Spleen (tissue), 7 donors: Measurements from ENCODE around the gene OSER1.

Experiments
- CTCF ChIP-seq, 11 experiments: fragments of 200-600 bp in 7 of 11; fragments of 450-650 bp in 4 of 11; sonication (generic) in 4 of 11; IDR thresholded peaks in 8 of 11; conservative IDR thresholded peaks in 3 of 11; 1 replicate in 7 of 11; 2 replicates in 4 of 11; pipeline versions ENCODE4 v1.4.0 to v1.8.0; 2016 to 2021; ENCODE audit warnings: antibody characterized with exemption in 11 of 11, inconsistent platforms in 4 of 11, mild to moderate bottlenecking in 1 of 11
- POLR2A ChIP-seq, 3 donors: fragments of 450-650 bp; IDR thresholded peaks; one replicate each; pipeline ENCODE4 v1.5.1; 2017; ENCODE audit warnings: antibody characterized with exemption in 3 of 3, mild to moderate bottlenecking in 1 of 3
- donor health status: DM: no; HTN: no; CAD: no; lungs with moderate emphysema.
- donor health status: DM: no; HTN: no; CAD: no.
- donor health status: DM: no; HTN: no; CAD: no.

GRCh38 chr20:44159125-44159524, 51.4 kb downstream of the OSER1 start:
- TF ChIP-seq CTCF (IDR thresholded peaks at IDR 0.05 in 8 of 11, conservative IDR thresholded peaks at IDR 0.05 in 3 of 11) (no peak), POLR2A (IDR thresholded peaks at IDR 0.05) (no peak)
